OCI-LY3 (cell line): ENCODE results near the gene ROPN1L.

Experiments
- EZH2phosphoT487 ChIP-seq: fragments of 200-600 bp; shearing (Covaris generic); IDR thresholded peaks from 2 replicates; pipeline ENCODE4 v1.6.1; 2018; ENCODE audit warnings: antibody characterized with exemption, mixed run types, low read depth
- TF ChIP-seq, protein P1 (sequence below): fragments of 200-600, 300-600 bp; sonication (generic); IDR thresholded peaks from 2 replicates; pipeline ENCODE4 v1.5.1; 2014; ENCODE audit warnings: antibody characterized with exemption, low read length, low read depth

- TF ChIP-seq, protein P1, sequence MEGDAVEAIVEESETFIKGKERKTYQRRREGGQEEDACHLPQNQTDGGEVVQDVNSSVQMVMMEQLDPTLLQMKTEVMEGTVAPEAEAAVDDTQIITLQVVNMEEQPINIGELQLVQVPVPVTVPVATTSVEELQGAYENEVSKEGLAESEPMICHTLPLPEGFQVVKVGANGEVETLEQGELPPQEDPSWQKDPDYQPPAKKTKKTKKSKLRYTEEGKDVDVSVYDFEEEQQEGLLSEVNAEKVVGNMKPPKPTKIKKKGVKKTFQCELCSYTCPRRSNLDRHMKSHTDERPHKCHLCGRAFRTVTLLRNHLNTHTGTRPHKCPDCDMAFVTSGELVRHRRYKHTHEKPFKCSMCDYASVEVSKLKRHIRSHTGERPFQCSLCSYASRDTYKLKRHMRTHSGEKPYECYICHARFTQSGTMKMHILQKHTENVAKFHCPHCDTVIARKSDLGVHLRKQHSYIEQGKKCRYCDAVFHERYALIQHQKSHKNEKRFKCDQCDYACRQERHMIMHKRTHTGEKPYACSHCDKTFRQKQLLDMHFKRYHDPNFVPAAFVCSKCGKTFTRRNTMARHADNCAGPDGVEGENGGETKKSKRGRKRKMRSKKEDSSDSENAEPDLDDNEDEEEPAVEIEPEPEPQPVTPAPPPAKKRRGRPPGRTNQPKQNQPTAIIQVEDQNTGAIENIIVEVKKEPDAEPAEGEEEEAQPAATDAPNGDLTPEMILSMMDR = no peak
- no peak for TF ChIP-seq EZH2phosphoT487
Observed at GRCh38 chr5:10400411-10400810, 41.3 kb upstream of the ROPN1L start.
